ENCODE measurements around the gene PIGQ.

DNA sequence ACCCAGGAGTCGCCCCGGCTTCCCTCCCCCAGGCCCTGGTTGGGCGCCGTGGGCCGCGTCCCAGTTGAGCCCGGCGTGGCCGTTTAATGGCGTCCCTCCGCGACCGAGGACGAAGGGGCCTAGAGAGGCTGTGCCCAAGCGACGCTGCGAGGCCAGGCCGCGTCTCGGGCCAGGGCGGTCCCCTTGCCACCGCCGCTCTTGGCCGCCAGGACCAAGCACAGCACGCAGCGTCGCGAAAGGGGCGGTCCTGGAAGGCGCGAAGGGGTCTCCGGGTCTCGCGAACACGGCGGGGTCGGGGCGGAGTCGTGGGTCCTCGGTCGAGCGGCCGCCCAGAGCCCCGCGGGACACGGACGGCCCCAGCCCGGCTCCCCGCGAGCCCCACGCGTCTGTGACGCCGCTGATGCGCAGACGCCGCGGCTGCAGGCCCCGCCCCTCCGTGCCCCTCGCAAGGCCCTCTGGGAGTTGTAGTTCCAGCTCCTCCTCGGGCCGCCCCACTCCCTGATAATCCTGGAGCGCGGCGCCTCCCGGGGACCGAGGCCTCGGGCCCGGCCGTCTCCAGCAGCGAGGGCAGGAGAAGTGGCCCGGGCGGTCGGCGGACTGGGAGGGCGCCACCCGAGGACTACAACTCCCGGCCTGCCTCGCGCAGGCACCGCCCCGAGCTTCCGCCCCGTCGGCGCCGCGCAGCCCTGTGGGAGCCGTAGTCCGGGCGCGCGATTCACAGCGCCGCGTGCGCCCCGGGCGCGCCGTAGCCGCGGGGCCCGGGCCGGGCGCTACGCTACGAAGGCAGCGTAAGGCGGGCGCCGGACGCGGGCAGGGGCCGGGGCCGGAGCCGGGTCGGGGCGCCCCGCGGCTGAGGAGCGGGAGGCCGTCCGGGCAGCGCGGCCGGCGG lies 42.5 kb upstream of the PIGQ start, which contains the start of gene CAPN15:
- TF ChIP-seq, protein P1, sequence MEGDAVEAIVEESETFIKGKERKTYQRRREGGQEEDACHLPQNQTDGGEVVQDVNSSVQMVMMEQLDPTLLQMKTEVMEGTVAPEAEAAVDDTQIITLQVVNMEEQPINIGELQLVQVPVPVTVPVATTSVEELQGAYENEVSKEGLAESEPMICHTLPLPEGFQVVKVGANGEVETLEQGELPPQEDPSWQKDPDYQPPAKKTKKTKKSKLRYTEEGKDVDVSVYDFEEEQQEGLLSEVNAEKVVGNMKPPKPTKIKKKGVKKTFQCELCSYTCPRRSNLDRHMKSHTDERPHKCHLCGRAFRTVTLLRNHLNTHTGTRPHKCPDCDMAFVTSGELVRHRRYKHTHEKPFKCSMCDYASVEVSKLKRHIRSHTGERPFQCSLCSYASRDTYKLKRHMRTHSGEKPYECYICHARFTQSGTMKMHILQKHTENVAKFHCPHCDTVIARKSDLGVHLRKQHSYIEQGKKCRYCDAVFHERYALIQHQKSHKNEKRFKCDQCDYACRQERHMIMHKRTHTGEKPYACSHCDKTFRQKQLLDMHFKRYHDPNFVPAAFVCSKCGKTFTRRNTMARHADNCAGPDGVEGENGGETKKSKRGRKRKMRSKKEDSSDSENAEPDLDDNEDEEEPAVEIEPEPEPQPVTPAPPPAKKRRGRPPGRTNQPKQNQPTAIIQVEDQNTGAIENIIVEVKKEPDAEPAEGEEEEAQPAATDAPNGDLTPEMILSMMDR (IDR thresholded peaks at IDR 0.05; ENCODE audit: insufficient read depth, low read length, poor library complexity, severe bottlenecking) = no peak
- no peak for TF ChIP-seq EZH2phosphoT487 (conservative IDR thresholded peaks at IDR 0.05; ENCODE audit: low read length)
